ENCODE data around the gene U2SURP. TPM values are rescaled to one million over a fixed set of nuclear protein-coding genes. Genes with fewer than 3 reads are reported as not detected.

The U2SURP gene
- total RNA-seq, 1 donor from 2014 or later: 72.2 TPM

DNA sequence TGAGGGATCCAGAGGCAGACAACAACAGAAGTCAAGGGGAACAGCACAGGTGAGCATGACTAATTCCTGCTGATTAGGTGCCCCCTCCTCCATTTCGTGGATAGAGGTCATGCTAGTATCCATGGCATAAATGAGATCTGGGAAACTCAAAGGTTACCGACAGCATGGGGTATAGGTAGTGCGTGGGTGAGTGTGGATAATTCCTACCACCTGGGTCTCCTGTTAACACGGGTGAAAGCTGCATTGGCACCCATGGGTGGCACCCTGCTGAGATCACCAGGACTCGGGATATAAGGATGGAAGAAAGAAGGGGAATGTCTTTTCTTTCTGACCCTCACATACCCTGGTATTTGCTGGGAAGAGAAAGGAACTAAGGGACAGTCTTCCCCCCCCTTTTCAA is 103.8 kb downstream of the U2SURP start:
- TF ChIP-seq, protein P1, sequence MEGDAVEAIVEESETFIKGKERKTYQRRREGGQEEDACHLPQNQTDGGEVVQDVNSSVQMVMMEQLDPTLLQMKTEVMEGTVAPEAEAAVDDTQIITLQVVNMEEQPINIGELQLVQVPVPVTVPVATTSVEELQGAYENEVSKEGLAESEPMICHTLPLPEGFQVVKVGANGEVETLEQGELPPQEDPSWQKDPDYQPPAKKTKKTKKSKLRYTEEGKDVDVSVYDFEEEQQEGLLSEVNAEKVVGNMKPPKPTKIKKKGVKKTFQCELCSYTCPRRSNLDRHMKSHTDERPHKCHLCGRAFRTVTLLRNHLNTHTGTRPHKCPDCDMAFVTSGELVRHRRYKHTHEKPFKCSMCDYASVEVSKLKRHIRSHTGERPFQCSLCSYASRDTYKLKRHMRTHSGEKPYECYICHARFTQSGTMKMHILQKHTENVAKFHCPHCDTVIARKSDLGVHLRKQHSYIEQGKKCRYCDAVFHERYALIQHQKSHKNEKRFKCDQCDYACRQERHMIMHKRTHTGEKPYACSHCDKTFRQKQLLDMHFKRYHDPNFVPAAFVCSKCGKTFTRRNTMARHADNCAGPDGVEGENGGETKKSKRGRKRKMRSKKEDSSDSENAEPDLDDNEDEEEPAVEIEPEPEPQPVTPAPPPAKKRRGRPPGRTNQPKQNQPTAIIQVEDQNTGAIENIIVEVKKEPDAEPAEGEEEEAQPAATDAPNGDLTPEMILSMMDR (IDR thresholded peaks at IDR 0.05): no peak
- no peak for TF ChIP-seq POLR2AphosphoS5 (IDR thresholded peaks at IDR 0.05; ENCODE audit: insufficient read depth in 1 of 2, low read depth in 1 of 2)
- TF ChIP-seq POLR2A (IDR thresholded peaks at IDR 0.05): no peak
- Histone ChIP-seq H3K27ac (no peak overlapping the region), H3K4me1 (no peaks in the 10 kb centered on the region), H3K36me3 (no peaks in the 10 kb centered on the region), H3K9me3 (peaks cover 11% of the 10 kb centered on the region), H3K27me3 (no peaks in the 10 kb centered on the region), H3K4me3 (no peak overlapping the region)
- DNase-seq (ENCODE audit: extremely low spot score in 2 of 2): no peak
- intact Hi-C loops (cut with DNase I): no loop called here

DNA sequence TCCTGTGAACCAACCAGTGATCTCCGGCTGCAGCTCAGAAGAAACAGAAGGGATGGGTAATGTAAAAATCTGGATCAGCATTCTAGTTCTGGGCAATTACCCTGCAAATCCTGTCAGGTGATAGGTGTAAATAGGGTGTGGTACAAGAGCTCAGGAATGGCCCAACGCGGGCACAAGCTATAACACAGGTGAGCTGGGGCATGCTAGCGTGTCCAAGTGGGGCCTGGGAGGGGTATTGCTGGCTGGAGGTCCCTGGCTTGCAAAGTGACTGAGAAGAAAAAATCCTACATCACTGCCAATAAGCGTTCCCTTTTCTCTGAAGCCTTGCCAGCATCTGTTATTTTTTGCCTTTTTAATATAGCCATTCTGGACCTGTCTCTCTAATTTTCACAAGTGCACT is 108.5 kb downstream of the U2SURP start:
- intact Hi-C loops (cut with DNase I): no loop called here
- Histone ChIP-seq H3K36me3 (no peaks in the 10 kb centered on the region), H3K4me1 (no peaks in the 10 kb centered on the region), H3K27ac (no peak overlapping the region), H3K9me3 (peaks cover 10% of the 10 kb centered on the region), H3K27me3 (no peaks in the 10 kb centered on the region), H3K4me3 (no peak overlapping the region)
- no peak for TF ChIP-seq POLR2A (IDR thresholded peaks at IDR 0.05)
- no peak for TF ChIP-seq POLR2AphosphoS5 (IDR thresholded peaks at IDR 0.05; ENCODE audit: insufficient read depth in 1 of 2, low read depth in 1 of 2)
- TF ChIP-seq, protein P1 (IDR thresholded peaks at IDR 0.05): no peak
- no peak for DNase-seq (ENCODE audit: extremely low spot score in 2 of 2)

Small RNAs within 50 kb of the gene (small RNA-seq; reads per million reads assigned to genes)
- not detected for gene AC021074.2

Other genes with a start within 250 kb of the U2SURP start
- 136 TPM for gene PCOLCE2, start 112.5 kb upstream of the U2SURP start, total RNA-seq
- gene PAQR9, start 37.9 kb upstream of the U2SURP start, total RNA-seq: not detected
- gene CHST2, start 118.2 kb downstream of the U2SURP start, total RNA-seq: 12.5 TPM